Measurements from ENCODE around the gene BTC.
"Not testable (repeated sequence)": the region's sequence is repeated elsewhere in the genome, so short reads cannot be mapped to it uniquely, and the experiment has no call there.

Gene BTC

DNA sequence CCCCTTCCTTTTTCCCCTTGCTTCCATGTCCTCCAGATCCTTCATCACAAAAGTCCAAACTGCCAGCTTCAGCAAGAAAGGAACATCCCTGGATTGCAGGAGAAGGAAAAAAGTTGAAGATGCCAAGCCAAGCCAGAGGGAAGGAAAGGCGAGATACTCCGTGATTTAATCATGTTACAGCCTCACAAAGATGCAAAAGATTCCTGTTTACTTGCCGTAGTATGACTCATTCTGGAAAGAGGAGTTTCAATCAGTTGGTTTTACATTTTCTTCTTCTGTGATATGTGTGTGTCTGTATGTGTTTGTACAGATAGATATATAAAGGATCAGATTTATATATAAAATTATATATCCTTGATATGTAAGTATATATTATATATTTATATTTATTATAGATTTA, 69.3 kb downstream of the BTC start:
- Histone ChIP-seq H3K27me3 (no peaks in the 10 kb centered on the region), H3K4me1 (ENCODE audit: control insufficient read depth in 1 of 2, insufficient read depth in 1 of 2, low read depth in 1 of 2, low read length in 1 of 2) (no peaks in the 10 kb centered on the region), H3K36me3 (no peaks in the 10 kb centered on the region), H3K27ac (no peak overlapping the region), H3K9me3 (no peaks in the 10 kb centered on the region), H3K4me3 (ENCODE audit: low read depth in 1 of 2, low read length in 1 of 2) (no peak overlapping the region)
- TF ChIP-seq, protein P1, sequence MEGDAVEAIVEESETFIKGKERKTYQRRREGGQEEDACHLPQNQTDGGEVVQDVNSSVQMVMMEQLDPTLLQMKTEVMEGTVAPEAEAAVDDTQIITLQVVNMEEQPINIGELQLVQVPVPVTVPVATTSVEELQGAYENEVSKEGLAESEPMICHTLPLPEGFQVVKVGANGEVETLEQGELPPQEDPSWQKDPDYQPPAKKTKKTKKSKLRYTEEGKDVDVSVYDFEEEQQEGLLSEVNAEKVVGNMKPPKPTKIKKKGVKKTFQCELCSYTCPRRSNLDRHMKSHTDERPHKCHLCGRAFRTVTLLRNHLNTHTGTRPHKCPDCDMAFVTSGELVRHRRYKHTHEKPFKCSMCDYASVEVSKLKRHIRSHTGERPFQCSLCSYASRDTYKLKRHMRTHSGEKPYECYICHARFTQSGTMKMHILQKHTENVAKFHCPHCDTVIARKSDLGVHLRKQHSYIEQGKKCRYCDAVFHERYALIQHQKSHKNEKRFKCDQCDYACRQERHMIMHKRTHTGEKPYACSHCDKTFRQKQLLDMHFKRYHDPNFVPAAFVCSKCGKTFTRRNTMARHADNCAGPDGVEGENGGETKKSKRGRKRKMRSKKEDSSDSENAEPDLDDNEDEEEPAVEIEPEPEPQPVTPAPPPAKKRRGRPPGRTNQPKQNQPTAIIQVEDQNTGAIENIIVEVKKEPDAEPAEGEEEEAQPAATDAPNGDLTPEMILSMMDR (IDR thresholded peaks at IDR 0.05): no peak

DNA sequence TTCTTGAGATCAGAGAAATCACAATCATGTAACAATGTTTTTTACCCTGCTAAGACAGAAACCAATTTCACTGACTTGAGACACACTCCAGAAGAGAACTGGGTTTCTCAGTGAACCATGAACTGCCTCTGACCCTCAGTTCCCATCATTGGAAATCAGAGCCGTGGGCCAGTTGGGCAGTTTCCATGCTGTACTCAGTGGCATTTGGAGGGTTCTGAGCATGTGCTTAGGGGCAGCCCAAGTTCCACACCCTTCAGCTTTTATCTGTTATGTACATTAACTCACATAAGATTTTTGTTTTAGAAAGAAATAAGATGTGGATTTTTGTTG, 77.9 kb downstream of the BTC start:
- Histone ChIP-seq H3K36me3 (no peaks in the 10 kb centered on the region), H3K27ac (no peak overlapping the region), H3K4me3 (ENCODE audit: low read depth in 1 of 2, low read length in 1 of 2) (no peak overlapping the region), H3K9me3 (no peaks in the 10 kb centered on the region), H3K27me3 (no peaks in the 10 kb centered on the region), H3K4me1 (ENCODE audit: control insufficient read depth in 1 of 2, insufficient read depth in 1 of 2, low read depth in 1 of 2, low read length in 1 of 2) (no peaks in the 10 kb centered on the region)
- TF ChIP-seq, protein P1 (IDR thresholded peaks at IDR 0.05): no peak

DNA sequence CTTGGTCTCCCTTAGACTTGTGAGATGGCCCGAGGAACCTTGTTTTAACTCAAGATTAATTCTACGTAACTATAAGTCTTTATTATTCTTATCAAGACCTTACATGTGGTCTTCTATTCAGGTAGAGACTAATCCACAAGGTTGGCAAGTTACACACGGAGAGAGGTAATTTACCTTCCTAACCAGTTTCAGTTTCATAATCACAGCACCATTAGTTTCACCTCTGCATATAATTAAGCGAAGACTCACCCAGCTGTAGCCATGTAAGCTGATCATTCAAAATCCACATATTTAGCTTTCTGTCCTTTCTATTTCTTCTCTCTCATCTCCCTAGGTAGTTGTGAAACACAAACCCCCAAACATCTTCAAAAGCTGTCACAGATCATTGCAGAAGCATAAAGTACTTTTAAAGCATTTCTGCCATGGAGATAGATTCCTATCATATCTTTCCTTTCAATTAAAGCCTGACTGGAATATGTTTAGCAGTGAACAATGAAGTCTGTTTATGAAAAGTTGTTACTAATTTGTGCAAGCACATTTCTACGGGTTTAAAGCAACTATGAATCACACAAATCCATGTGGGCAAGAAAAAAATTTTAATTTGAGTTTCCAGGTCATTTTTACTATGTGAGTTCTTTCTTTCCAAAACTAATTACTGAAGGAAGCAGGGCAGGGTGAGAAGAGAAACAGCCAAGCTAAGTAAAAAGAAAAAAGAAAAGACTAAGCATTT, 78.5 kb downstream of the BTC start:
- TF ChIP-seq, protein P1 (IDR thresholded peaks at IDR 0.05): no peak
- Histone ChIP-seq H3K36me3 (no peaks in the 10 kb centered on the region), H3K4me3 (ENCODE audit: low read depth in 1 of 2, low read length in 1 of 2) (no peak overlapping the region)

DNA sequence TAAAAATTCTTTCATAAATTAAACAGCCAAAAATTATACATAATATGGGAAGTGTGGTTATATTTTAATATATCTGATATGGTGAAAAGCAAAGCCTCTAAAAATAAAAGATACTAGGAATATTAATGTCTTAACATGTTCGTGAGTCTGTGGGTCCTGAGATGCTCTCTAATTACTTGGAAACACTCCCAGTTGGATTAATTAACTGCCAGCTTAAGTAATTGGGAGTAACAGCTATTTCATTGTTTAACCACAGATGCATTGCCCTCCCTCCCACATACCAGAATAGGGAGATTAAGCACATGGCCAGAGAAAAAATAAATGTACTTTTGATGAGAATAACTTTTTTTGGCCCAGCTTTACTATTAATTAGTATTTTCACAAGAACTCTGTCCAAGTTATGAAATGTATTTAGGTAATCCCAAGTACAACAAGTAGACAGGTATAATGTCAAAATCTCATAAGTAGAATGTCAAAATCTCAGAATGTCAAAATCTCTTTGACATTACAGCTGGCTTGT, 79.7 kb downstream of the BTC start:
- no peaks in the 10 kb centered on the region for H3K9me3 ChIP-seq
- no peak overlapping the region for H3K27ac ChIP-seq
- H3K4me3 ChIP-seq (ENCODE audit: low read depth in 1 of 2, low read length in 1 of 2): no peak overlapping the region
- no peaks in the 10 kb centered on the region for H3K27me3 ChIP-seq
- H3K4me1 ChIP-seq (ENCODE audit: control insufficient read depth in 1 of 2, insufficient read depth in 1 of 2, low read depth in 1 of 2, low read length in 1 of 2): no peaks in the 10 kb centered on the region
- TF ChIP-seq, protein P1 (IDR thresholded peaks at IDR 0.05): no peak
- no peaks in the 10 kb centered on the region for H3K36me3 ChIP-seq

More for the DNA sequence above, 78.5 kb downstream of the BTC start:
- Histone ChIP-seq H3K27me3 (no peaks in the 10 kb centered on the region), H3K9me3 (no peaks in the 10 kb centered on the region), H3K27ac (no peak overlapping the region), H3K4me1 (ENCODE audit: control insufficient read depth in 1 of 2, insufficient read depth in 1 of 2, low read depth in 1 of 2, low read length in 1 of 2) (no peaks in the 10 kb centered on the region)

DNA sequence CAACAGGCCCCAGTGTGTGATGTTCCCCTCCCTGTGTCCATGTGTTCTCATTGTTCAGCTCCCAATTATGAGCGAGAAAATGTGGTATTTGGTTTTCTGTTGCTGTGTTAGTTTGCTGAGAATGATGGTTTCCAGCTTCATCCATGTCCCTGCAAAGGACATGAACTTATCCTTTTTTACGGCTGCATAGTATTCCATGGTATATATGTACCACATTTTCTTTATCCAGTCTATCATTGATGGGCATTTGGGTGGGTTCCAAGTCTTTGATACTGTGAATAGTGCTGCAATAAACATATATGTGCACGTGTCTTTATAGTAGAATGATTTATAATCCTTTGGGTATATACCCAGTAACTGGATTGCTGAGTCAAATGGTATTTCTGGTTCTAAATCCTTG, 86.2 kb downstream of the BTC start:
- H3K27me3 ChIP-seq; H3K4me1 ChIP-seq (ENCODE audit: control insufficient read depth in 1 of 2, insufficient read depth in 1 of 2, low read depth in 1 of 2, low read length in 1 of 2); H3K27ac ChIP-seq; H3K4me3 ChIP-seq (ENCODE audit: low read depth in 1 of 2, low read length in 1 of 2); H3K36me3 ChIP-seq; H3K9me3 ChIP-seq: not testable (repeated sequence)
